GM18511 (cell line): Measurements from ENCODE around the gene SNX3.
"Not testable (repeated sequence)": the region's sequence is repeated elsewhere in the genome, so short reads cannot be mapped to it uniquely, and the experiment has no call there.

Experiments
- ATAC-seq: cut with Tn5 transposase; IDR thresholded peaks from one replicate; pipeline ENCODE4 v1.9.1; 2021; ENCODE audit warnings: mild to moderate bottlenecking, moderate library complexity; ENCODE audit not compliant: unreplicated experiment

Gene SNX3

DNA sequence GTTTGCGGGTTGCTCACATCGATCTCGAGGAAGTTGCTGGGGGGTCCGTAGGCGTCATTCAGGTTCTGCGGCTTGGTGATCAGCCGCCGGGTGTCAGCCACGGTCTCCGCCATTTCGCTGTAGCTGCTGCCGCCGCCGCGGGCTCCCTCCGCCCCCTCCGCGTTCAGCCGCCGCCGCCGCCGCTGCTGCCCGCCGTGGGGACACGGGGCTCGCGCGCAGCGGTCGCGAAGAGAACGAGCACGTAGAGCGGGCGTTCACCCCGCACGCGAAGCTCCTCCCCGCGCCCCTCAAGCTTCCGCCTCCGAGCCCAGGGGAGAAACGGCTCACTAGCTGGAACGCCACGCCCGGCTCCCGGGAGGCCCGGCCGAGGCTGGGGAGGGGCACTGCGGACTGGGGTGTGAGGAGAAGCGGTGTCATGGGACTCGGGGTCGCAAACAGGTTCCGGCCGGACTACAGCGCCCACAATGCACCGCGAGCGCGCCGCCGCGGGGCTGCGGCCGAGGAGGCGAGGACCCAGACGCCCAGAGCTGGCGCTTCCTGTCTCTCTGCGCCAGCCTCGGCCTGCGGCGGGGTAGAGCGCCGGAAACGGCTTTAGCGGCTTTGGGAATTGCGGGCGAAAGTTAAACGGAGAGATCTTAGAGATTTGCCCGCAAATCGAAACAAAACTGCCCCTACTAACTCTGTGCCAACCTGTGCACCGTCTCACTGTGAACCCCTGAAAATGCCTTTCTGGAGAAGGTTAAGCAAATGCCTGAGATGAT lies at the start of gene SNX3:
TSS of gene SNX3 (minus strand) at position 232 of the 761 bp plus-strand sequence. CDS start at position 113, 119 bp downstream.
- ATAC-seq = peak; percentile 87

DNA sequence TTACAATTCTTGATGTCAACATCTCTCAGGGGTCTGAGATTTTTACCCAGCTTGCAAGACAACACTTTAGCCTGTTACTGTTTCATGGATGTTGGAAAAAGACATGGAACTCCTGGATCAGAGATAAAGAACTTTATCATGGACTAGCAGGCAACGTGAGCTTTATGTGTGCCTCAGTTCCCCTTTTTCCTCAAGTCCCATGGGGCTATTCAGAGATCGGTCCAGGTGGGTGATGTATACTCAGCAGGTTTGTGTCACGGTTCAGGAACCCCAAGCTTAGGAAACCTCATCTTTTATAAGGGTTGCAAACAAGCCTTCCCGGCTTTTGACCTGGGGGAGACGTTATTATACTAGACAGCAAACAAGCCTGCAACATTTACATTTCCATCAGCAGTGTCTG lies 49.0 kb upstream of the SNX3 start:
- ATAC-seq = no peak

DNA sequence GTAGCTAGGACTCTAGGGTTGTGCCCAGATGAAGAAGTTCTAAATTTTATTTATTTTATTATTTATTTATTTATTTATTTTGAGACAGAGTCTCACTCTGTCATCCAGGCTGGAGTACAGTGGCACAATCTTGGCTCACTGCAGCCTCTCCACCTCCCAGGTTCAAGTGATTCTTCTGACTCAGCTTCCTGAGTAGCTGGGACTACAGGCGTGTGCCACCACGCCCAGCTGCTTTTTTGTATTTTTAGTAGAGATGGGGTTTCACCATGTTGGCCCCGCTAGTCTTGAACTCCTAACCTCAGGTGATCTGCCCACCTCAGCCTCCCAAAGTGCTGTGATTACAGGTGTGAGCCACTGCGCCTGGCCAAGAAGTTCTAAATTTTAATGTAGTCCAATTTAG lies 47.8 kb upstream of the SNX3 start:
- not testable (repeated sequence) for ATAC-seq

DNA sequence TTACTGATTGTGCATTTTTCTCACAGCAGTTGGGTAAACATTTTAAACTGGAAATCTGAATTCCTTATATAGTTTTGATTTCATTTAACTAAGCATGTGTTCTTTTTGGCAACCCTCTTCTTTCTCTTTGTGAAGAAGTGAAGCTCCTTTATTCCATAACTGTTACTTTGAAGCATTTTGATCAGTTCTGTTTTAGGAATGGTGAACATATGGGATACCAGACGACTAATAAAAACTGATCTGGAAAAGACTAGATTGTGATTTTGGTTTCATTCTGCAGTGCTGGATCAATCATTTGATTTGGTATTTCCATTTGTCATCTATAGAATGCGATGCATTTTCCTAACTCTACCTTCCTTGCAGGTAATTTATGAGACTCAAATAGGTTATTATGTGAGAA lies 43.8 kb upstream of the SNX3 start:
- ATAC-seq = no peak

DNA sequence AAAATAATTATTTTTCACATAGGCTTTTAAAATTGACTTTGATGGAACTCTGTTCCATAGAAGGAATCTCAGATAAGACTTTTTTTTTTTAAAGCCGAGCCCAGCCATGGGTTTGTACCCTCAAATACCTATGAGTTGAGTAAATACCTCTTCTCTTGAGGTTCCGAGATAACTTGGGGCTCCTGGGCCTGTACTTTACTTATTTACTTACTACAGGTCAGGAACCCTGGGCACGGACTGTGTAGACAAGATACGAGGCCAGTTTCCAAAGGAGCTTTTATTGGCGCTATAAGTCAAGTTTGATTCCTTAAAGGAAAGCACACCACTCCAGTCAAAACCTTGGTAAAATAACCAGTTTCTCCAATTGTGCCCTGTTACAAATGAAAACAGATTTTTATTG lies 41.5 kb upstream of the SNX3 start:
- ATAC-seq = no peak

- no peak for ATAC-seq
Observed at GRCh38 chr6:108295676-108296075, 34.8 kb upstream of the SNX3 start.

DNA sequence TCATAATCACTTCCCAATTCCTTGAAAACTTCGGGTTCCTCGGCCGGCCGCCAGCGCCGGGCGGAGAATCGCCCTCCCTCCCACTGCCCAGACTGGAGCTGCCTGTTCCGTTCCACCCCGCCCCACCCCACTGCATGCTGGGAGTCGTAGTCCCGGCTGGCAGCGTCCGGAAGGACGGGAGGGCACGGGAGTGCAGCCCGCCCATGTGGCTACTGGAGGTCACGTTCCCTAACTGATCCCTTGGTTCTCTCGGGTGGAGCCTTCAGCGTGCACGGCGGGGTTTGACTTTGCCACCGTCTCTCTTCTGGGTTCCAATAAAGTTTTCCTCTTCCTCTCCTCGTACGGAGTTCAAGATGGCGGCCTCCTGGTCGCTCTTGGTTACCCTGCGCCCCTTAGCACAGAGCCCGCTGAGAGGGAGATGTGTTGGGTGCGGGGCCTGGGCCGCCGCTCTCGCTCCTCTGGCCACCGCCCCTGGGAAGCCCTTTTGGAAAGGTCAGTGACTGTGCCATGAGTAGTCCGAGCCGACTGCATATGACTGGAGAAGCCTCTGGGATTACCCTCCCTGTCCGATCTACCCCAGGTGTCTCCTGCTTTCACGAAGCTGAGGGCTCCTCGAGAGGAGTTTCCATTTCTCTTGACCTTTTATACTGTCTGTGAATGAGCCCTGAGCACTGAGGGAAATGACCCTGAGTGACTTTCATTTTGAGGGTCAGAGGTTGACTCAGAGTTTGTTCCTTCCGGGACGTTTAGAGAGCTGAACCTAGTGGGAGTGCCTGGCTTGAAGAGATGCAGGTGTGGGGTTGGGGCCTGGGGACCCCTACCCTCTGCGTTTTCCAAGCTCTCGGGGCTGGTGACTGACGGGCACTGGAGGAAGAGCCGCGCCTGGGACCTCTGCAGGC lies 34.1 kb upstream of the SNX3 start, which contains the start of gene AFG1L:
TSS of gene AFG1L (plus strand) at position 328 of the 899 bp plus-strand sequence. CDS start at position 354, 26 bp downstream.
- peak; percentile 91 for ATAC-seq

DNA sequence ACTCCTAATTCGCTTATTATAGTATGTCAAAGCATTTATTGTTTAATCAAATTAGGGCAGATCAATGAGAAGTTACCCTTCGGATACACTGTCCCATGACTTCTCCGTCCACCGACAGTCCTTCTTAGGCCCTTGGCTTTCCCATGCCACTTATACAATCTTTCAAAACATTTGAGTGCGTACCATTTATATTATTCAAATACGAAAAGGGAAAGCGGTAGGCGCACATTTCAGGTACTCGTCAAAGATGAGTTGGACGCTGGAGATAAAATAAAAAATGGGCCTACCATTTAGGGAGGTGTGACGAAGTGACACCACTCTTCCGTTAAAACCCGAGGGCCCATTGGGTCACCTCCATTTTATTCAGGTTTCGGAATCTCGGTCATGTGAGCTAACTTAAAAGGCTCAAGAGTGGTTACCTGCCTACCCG lies 33.5 kb upstream of the SNX3 start:
- ATAC-seq = peak; percentile 29

- ATAC-seq = no peak
Observed at GRCh38 chr6:108293527-108294296, 32.9 kb upstream of the SNX3 start.

GRCh38 chr6:108292561-108292960 lies 31.7 kb upstream of the SNX3 start:
- not testable (repeated sequence) for ATAC-seq

DNA sequence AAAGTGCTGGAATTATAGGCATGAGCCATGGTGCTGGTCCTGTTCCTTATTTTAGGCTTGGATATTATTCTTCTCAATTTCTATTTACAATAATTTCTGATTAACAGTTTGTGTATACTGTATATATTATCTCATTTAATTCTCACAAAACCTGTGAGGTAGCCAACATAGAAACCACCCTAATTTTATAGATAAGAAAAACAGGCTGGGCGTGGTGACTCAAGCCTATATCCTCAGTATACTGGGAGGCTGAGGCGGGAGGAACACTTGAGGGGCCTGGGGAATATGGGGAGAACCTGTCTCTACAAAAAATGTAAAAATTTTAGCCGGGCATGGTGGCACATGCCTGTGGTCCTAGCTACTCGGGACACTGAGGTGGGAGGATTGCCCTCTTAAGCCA lies 30.3 kb upstream of the SNX3 start:
- no peak for ATAC-seq

- ATAC-seq = no peak
Observed at GRCh38 chr6:108288742-108289141, 27.9 kb upstream of the SNX3 start.

DNA sequence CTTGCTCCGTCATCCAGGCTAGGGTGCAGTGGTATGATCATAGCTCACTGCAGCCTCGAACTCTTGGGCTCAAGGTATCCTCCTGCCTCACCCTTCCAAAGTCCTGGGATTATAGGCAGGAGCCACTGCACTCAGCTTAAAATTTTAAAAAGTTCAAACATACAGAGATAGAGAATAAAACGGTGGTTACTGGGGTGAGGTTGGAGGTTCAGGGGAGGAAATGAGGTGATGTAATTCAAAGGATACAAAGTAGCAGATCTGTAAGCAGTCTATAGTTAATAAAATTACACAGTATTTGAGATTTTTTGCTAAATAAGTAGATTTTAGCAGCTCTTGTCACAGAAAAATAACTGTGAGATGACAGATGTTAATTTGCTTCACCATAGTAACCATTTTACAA lies 26.5 kb upstream of the SNX3 start:
- no peak for ATAC-seq

DNA sequence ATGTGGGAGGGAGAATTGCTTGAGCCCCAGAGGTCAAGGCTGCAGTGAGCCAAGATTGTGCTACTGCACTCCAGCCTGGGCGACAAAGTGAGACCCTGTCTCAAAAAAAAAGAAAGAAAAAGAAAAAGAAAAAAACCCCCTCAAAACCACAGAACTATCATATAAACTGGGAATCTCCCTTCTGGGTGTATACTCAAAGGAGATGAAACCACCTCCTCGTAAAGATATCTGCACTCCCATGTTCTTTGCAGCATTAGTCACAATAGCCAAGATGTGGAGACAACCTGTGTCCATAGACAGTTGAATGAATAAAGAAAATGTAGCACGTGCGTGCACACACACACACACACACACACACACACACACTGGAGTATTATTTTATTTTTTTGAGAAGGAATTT lies 25.5 kb upstream of the SNX3 start:
- no peak for ATAC-seq

- no peak for ATAC-seq
Observed at GRCh38 chr6:108285381-108285780, 24.5 kb upstream of the SNX3 start.

DNA sequence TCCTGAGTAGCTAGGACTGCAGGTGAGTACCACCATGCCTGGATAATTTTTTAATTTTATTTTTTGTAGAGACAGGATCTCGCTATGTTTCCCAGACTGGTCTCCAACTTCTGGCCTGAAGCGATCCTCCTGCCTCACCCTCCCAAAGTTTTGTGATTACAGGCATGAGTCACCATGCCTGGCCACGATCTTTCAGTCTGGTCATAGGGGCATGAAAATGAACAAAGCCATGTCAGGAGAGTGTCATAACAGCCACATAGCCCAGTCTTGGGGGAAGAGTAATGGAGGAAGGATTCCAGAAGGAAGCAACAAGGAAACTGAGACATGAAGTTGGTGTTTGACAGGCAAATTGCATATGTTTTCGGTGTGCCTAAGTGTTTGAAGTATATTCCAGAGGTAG lies 17.0 kb upstream of the SNX3 start:
- no peak for ATAC-seq

GRCh38 chr6:108277295-108277694 lies 16.5 kb upstream of the SNX3 start:
- no peak for ATAC-seq

DNA sequence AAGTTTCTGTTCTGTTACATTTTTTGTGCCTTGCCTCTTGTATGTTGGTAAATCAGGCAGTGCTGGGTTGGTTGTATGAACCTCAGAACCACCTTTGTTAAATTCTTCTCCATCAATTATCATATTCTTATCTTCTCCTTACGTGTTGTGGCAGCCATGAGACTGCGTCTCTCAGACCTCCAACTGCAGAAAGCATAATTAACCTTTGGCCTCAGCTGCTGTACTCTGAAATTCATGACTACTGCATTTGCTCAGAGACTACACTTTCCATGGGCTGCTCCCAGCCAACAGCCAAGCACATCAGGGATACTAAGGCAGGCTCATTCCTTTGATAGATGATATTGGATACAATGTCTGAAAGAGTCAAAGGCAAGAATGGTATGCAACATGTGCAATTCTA lies 15.1 kb upstream of the SNX3 start:
- ATAC-seq = no peak

DNA sequence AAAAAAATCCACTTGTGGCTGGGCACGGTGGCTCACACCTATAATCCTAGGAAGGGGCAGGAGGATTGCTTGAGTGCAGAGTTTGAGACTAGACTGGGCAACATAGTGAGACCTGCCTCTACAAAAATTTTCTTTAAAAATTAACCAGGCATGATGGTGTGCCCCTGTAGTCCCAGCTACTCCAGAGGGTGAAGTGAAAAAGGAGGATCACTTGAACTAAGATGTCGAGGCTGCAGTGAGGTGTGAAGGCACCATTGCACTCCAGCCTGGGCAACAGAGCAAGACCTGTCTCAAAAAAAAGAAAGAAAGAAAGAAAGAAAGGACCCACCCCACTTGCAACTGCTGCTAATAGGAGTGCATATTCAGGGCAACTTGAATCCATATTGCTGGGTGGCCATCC lies 13.7 kb upstream of the SNX3 start:
- no peak for ATAC-seq

GRCh38 chr6:108269955-108270354 lies 9.1 kb upstream of the SNX3 start:
- ATAC-seq = not testable (repeated sequence)

DNA sequence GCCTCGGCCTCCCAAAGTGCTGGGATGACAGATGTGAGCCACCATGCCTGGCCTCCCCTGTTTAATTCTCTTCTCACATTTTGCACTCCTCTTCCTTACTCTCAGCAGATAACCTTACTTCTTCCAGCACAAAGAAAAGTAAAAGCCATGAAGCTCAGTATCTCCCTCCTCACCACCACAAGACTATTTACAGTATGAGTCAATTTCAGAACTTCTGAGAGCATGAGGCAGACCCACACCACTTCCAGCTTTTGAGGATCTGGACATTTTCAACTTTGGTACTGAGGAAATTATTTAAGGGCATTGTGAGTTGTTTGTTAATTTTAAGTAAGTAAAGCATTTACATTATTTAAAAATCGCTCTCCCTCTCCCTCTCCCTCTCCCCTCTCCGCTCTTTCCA lies 8.0 kb upstream of the SNX3 start:
- no peak for ATAC-seq
